ENCODE data around the gene TVP23C.

Gene TVP23C

DNA sequence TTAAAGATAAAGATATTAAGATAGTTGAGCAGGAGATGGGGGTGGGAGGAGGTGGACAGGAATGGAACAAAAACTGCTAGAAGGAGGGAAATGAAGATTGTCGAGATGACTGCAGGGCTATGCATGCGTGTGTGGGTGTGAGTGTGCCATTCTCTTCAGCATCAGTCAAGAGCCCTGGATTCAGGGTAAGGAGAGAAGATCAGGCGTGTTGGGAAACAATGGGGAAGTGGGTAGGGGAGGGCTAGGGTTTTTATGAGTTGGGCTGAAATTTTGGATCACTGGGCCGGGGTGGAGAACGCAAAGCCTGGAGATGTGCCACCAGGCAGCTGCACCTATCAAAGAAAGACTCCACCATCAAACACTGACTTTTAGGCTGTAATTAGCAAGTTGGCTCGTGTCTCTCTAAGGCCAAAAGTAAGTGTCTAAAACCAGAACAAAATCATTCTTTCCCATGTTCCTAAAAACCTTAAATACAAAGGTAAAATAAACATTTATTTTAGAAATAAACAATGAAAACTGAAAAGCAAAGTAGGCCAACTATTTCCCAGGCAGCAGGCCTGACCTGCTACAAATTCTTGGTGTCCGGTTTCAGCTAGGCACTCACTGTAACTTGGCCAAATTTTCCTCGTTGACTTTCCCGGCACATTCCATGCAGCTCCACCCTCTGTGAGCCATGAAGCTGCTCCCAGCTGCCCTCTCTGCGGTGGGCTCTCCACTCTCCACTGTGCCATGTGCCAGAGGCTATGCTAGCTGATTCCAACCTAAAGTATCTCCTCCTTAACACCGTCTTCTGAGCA lies 100.1 kb downstream of the TVP23C start:
- DNase-seq, result no peak

- no peak for DNase-seq
Observed at GRCh38 chr17:15457723-15458094, 105.6 kb downstream of the TVP23C start.

DNA sequence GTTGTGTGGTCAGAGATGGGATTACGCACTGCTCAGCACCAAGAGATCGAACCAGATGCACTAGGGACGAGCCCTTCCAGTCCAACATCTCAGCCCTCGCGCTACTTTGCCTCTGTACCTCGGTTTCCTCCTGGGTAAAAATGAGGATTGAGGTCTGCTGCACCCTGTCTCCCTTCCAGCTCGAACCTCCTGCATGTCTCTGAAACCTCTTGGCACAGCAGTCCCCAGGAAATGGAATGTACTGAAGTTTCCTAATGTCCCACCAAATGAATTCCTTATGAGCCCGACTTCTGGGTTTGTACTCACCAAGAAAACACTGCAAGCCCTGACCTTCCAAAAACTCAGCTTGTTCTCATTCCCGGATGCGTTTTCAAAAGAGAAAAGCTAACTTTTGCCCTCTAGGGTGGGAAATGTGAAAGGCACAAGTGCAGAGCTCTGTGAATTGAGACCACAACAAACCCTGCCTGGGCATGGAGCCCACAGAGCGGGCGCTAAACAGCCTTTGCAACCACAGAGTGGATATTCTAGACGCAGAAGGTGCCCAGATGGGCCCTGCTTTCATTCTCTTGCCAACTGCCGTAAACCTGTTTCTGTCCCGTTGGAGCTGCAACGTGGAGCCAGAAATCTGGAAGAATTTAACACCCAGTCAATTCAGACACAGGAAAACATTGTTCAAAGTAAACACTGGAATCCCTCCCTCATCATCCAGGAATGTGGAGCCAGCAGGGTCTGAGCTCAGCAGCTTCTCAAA lies 106.1 kb downstream of the TVP23C start:
- DNase-seq, result no peak

- no peak for DNase-seq
Observed at GRCh38 chr17:15456496-15456895, 106.8 kb downstream of the TVP23C start.

DNA sequence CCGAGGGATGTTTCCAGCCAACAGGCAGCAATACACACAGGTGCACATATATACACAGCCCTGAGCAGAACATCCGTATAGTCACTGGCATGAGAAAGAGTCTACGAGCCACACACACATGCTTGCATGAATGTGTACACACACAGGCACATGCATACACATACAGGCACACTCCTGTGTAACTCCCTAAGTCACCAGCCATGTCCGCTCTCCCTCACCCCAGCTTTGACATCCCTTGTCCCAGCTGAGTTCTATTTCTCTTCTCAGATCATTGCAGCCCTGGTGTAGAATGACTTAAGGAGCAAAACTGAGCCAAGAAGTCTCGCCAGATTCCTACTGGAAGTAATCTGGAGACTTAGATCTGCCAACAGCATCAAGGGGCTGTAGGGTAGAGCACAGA lies 108.9 kb downstream of the TVP23C start:
- no peak for DNase-seq

DNA sequence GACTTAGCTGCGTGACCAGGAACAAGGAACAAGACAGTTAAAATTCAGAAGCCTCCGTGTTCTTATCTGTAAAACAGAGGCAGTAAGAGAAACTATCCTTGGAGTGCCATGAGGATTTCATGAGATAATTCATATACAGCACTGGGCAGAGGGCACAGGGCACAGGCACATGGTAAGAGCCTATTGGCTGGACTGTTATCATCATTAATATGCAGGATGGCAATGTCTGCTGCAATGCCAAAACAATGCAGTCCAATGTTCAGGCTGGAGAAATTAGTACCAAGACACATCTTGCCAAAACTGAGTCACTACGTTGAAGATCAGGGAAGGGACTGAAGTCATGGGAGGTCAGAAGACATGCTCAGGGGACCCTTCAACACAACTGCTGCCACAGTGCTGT lies 109.5 kb downstream of the TVP23C start:
- no peak for DNase-seq

GRCh38 chr17:15453246-15453645 lies 110.0 kb downstream of the TVP23C start:
- DNase-seq, result no peak

DNA sequence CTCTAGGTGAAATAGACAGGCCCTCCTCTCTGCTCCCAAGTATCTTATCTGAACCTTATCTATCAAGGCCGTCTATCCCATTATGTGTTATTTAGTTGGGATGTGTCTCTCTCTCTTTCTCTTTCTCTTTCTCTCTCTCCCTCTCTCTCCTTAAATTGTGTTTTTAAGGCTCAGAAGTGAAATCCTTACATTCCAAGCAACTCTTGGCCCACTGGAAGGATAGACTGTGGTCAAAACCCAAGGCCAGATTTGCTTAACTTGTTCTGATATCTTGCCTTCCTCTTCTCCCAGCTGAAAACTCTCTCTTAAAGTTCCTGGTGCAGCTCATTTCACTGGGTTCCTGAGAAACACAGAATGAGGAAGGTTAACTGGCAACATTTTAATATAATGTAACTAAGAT lies 110.5 kb downstream of the TVP23C start:
- DNase-seq, result no peak
